NCI-H446 (cell line): ENCODE results near the gene ATP6AP2.
"Not testable (repeated sequence)": the region's sequence is repeated elsewhere in the genome, so short reads cannot be mapped to it uniquely, and the experiment has no call there.

ENCODE experiments used
- DNase-seq, 2 experiments: peaks; one replicate each; lab custom pipeline; 2025; lab: John Stamatoyannopoulos, UW

Gene ATP6AP2

GRCh38 chrX:40580537-40581335, at the start of gene ATP6AP2:
Gene ATP6AP2, plus strand, starts transcription at chrX:40580970. Its CDS starts 96 bp downstream, at chrX:40581066.
- DNase-seq = peak; percentile 82 to 93

GRCh38 chrX:40531056-40531826, 49.5 kb upstream of the ATP6AP2 start:
- no peak for DNase-seq

GRCh38 chrX:40537310-40537709, 43.5 kb upstream of the ATP6AP2 start:
- no peak for DNase-seq

- DNase-seq = no peak
These were observed 42.4 kb upstream of the ATP6AP2 start for GRCh38 chrX:40538406-40538805.

- DNase-seq = no peak
These were observed 41.3 kb upstream of the ATP6AP2 start for GRCh38 chrX:40539214-40540142.

GRCh38 chrX:40542208-40542607, 38.6 kb upstream of the ATP6AP2 start:
- no peak for DNase-seq

- no peak for DNase-seq
These were observed 37.8 kb upstream of the ATP6AP2 start for GRCh38 chrX:40542972-40543371.

- DNase-seq = peak; percentile 22 to 59
These were observed 37.0 kb upstream of the ATP6AP2 start for GRCh38 chrX:40543661-40544328.

GRCh38 chrX:40544343-40545266, 36.2 kb upstream of the ATP6AP2 start:
- peak in 1 of 2 experiments; percentile 17 for DNase-seq

GRCh38 chrX:40546870-40547269, 33.9 kb upstream of the ATP6AP2 start:
- DNase-seq = no peak

GRCh38 chrX:40550066-40550465, 30.7 kb upstream of the ATP6AP2 start:
- peak; percentile 51 to 90 for DNase-seq

GRCh38 chrX:40552768-40553167, 28.0 kb upstream of the ATP6AP2 start:
- no peak for DNase-seq

GRCh38 chrX:40558590-40558989, 22.2 kb upstream of the ATP6AP2 start:
- DNase-seq = no peak

- DNase-seq = no peak
These were observed 17.0 kb upstream of the ATP6AP2 start for GRCh38 chrX:40563784-40564183.

- DNase-seq = no peak
These were observed 16.3 kb upstream of the ATP6AP2 start for GRCh38 chrX:40564447-40564846.

GRCh38 chrX:40570346-40571093, 10.2 kb upstream of the ATP6AP2 start:
- DNase-seq = no peak

GRCh38 chrX:40571164-40571563, 9.6 kb upstream of the ATP6AP2 start:
- DNase-seq = not testable (repeated sequence)

- no peak for DNase-seq
These were observed 9.2 kb upstream of the ATP6AP2 start for GRCh38 chrX:40571600-40571999.

GRCh38 chrX:40573763-40574162, 7.0 kb upstream of the ATP6AP2 start:
- no peak for DNase-seq

- DNase-seq = peak; percentile 27 to 69
These were observed 5.4 kb upstream of the ATP6AP2 start for GRCh38 chrX:40575411-40575810.
